SK-N-SH treated with all-trans-retinoic acid at 6 μM for 48 hours (cell line): ENCODE results near the gene LRCH1.

Experiments
- ISL1 ChIP-seq: fragments of 250-450 bp; sonication (Bioruptor Pico); IDR thresholded peaks from 2 replicates; pipeline ENCODE4 v2.1.2; 2022; ENCODE audit warnings: mild to moderate bottlenecking, moderate library complexity
- TCF4 ChIP-seq: fragments of 250-450 bp; sonication (Bioruptor Pico); IDR thresholded peaks from 2 replicates; pipeline ENCODE4 v1.8.0; 2021; ENCODE audit warnings: mild to moderate bottlenecking, moderate library complexity, borderline replicate concordance
- ZNF565 ChIP-seq: fragments of 450-650 bp; formaldehyde crosslinking; conservative IDR thresholded peaks from 2 replicates; pipeline ENCODE4 v1.5.0; 2020; ENCODE audit warnings: low read depth, mild to moderate bottlenecking, moderate library complexity
- TF ChIP-seq, protein P1 (sequence below): fragments of 250-450 bp; sonication (Bioruptor Pico); IDR thresholded peaks from 2 replicates; pipeline ENCODE4 v1.8.0; 2020; ENCODE audit warnings: mild to moderate bottlenecking, moderate library complexity, borderline replicate concordance
- TF ChIP-seq, protein P2 (sequence below): fragments of 250-450 bp; sonication (Bioruptor Pico); IDR thresholded peaks from 2 replicates; pipeline ENCODE4 v1.5.1; 2020; ENCODE audit warnings: low read depth, mild to moderate bottlenecking, moderate library complexity

DNA sequence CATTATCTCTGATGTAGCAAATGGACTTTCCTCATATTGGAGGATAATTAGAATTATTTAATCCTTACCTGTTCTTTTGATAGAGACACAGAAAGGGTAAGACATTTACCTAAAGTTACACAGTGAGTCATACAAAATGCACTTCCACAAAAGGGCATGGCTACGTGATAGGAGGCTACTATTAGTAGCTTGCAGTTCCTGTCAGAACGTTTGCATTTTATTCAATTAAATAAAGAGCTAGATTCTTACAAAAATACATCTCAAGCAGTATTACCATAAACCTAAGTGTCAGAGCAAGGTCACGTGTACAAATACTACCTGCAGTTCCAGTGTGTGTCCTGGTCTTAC is 123.4 kb downstream of the LRCH1 start:
- TF ChIP-seq, protein P1, sequence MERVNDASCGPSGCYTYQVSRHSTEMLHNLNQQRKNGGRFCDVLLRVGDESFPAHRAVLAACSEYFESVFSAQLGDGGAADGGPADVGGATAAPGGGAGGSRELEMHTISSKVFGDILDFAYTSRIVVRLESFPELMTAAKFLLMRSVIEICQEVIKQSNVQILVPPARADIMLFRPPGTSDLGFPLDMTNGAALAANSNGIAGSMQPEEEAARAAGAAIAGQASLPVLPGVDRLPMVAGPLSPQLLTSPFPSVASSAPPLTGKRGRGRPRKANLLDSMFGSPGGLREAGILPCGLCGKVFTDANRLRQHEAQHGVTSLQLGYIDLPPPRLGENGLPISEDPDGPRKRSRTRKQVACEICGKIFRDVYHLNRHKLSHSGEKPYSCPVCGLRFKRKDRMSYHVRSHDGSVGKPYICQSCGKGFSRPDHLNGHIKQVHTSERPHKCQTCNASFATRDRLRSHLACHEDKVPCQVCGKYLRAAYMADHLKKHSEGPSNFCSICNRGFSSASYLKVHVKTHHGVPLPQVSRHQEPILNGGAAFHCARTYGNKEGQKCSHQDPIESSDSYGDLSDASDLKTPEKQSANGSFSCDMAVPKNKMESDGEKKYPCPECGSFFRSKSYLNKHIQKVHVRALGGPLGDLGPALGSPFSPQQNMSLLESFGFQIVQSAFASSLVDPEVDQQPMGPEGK (CRISPR knock-in tag): no peak
- TF ChIP-seq, protein P2, sequence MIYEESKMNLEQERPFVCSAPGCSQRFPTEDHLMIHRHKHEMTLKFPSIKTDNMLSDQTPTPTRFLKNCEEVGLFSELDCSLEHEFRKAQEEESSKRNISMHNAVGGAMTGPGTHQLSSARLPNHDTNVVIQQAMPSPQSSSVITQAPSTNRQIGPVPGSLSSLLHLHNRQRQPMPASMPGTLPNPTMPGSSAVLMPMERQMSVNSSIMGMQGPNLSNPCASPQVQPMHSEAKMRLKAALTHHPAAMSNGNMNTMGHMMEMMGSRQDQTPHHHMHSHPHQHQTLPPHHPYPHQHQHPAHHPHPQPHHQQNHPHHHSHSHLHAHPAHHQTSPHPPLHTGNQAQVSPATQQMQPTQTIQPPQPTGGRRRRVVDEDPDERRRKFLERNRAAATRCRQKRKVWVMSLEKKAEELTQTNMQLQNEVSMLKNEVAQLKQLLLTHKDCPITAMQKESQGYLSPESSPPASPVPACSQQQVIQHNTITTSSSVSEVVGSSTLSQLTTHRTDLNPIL: no peak
- TF ChIP-seq ISL1 (CRISPR knock-in tag) (no peak), TCF4 (CRISPR knock-in tag) (no peak), ZNF565 (CRISPR knock-in tag) (no peak)
